GM23338 (cell line): ENCODE measurements around the gene TMEM14A.

ENCODE experiments used
- CREB1 ChIP-seq: fragments of 250-450 bp; sonication (Bioruptor Pico); IDR thresholded peaks from 2 replicates; pipeline ENCODE4 v1.5.0; 2020; ENCODE audit warnings: low read depth, mild to moderate bottlenecking, moderate library complexity
- JUNB ChIP-seq: IDR thresholded peaks from one replicate; pipeline ENCODE4 v1.6.1; 2016; ENCODE audit warnings: antibody characterized with exemption; ENCODE audit not compliant: unreplicated experiment
- NANOG ChIP-seq: IDR thresholded peaks from 2 replicates; pipeline ENCODE4 v1.6.1; 2016; ENCODE audit warnings: antibody characterized with exemption, borderline replicate concordance

DNA sequence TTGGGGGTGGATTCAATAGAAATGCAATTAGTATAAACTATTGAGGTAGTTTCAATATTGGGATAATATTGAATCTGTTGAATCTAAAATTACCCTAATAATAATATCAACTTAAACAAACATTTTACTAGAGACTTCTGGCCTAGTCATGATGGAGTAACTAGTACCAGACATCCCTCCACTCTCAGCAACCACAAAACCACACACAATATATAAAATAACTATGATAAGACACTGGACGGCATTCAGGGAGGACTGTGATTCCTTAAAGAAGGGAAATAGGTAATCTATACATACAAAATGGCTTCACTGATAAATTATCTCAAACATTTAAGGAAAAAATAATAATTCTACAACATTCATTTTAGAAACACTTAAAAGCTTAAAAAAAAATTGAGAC is 38.9 kb upstream of the TMEM14A start:
- no peak for TF ChIP-seq JUNB
- TF ChIP-seq NANOG, result no peak
- TF ChIP-seq CREB1, result no peak
